Hindlimb muscle (tissue), 1 donor: ENCODE measurements around the gene TSNAX. TPM values are rescaled to one million over a fixed set of nuclear protein-coding genes. Genes with fewer than 3 reads are reported as not detected.
"Not testable (repeated sequence)": the region's sequence is repeated elsewhere in the genome, so short reads cannot be mapped to it uniquely, and the experiment has no call there.

ENCODE experiments used
- DNase-seq: peaks from one replicate; pipeline ENCODE4 v3.0.0-alpha.2; 2013
- polyA plus RNA-seq: library from polyadenylated mRNA; unstranded; fragments of 120-200 nt; gene quantifications from one replicate; pipeline ENCODE4 v1.2.1, GENCODE V29; 2013; ENCODE audit not compliant: insufficient read length

TSNAX gene, protein sequence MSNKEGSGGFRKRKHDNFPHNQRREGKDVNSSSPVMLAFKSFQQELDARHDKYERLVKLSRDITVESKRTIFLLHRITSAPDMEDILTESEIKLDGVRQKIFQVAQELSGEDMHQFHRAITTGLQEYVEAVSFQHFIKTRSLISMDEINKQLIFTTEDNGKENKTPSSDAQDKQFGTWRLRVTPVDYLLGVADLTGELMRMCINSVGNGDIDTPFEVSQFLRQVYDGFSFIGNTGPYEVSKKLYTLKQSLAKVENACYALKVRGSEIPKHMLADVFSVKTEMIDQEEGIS
- polyA plus RNA-seq = 29.7 TPM

DNA sequence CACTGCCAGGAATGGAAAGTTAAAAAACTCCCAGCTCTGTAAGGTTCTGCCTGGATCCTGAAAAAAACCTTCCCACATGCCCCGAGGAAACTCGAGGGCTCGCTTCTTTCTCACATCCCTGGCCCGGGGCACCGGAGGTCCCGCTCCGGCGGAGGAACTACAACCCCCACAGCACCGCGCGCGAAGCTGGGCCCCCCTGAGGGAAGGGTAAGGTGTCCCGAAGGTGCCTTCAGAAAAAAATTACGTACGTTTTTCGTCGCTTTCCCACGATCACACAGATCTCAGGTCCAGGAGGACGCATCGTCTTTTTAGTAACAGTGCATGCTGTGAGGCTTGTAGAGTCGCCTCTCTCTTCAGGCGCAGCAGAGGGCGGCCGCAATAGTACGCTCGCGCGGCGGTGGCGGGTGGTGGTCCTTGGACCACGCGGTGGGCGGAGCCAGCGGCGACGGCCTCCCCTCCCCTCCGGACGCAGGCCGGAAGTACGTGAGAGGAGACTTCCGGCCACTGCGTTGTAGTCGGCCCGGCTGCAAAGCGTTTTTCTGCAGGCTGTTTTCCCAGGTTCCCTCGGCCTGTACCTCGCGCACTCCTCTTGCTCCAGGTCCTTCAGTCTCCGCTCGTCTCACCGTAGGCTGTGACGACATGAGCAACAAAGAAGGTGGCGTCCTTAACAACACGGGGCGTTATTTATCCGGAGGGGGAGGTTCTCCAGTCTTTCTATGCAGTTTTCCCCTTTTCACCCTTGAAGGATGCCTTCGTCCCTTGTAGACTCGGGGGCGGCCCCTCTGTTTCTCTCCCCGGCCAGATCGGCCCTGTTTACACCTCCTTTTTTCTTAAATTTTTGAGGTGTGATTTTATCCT, at the start of gene TSNAX:
Gene TSNAX, plus strand, starts transcription at position 498 of the 858 bp plus-strand sequence. Its CDS starts 142 bp downstream, at position 640.
- DNase-seq = peak; percentile 98

GRCh38 chr1:231478811-231479210, 49.7 kb upstream of the TSNAX start:
- no peak for DNase-seq

- DNase-seq = no peak
Observed at GRCh38 chr1:231480008-231480407, 48.5 kb upstream of the TSNAX start.

DNA sequence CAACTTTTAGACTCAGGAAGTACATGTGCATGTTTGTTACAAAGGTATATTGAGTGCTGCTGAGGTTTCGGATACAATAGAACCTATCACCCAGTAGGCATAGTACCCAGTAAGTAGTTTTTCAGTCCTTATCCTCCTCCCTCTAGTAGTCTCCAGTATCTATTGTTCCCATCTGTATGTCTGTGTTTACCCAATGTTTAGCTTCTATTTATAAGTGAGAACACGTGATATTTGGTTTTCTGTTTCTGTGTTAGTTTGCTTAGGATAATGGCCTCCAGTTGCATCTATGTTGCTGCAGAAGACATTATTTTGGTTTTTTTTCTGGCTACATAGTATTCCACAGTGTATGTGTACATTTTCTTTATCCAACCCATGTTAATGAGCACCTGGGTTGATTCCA, 47.2 kb upstream of the TSNAX start:
- no peak for DNase-seq

DNA sequence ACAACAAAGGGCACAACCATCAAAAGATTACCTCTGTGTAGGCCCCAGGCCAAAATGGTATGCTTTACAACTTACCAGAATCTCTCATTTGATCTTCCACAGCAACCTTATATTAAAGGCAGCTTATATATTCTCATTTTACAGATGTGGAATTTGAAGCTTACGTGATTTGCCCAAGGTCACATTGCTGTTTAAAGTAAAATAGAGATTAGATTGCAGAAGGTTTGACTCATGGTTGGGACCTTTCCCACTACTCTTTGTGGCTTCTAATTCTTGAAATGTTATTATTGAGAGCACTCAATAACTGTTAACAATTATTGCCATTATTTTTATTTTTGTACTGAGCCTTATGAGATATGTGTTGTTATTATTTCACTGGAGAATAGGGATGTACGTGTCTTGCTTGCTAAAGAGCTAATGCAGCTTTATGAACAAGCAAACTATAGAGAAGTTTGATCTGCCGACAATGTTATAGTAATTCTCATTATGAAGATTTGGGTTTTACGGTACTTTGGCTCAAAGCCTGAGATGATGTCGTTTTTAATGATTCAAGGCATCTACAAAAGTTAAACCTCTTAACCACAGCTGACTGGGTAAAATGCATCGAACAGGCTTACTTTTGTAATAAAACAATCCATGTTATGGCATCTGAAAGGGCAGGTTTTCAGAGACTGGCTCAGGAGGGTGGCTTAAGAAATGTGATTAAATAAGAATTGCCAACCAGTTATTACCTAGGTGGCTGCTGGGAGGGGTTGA, 43.3 kb upstream of the TSNAX start:
- DNase-seq = no peak

GRCh38 chr1:231487019-231487418, 41.5 kb upstream of the TSNAX start:
- no peak for DNase-seq

DNA sequence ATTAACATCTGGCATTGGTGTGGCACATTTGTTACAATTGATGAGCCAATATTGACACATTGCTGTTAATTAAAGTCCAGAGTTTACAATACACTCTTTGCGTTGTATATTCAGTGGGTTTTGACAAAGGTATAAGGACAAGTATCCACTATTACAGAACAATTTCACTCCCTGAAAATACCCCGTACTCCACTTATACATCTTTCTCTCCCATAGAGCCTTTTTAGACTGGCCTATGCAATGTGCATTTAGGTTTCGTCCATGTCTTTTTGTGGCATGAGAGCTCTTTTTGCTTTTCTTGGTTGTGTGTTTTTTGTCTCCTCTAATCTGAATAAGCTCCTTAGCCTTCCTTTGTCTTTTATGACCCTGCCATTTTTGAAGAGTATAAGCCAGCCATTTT, 40.6 kb upstream of the TSNAX start:
- DNase-seq = no peak

GRCh38 chr1:231493421-231494185, 34.9 kb upstream of the TSNAX start:
- DNase-seq = no peak

GRCh38 chr1:231494439-231495110, 33.9 kb upstream of the TSNAX start:
- no peak for DNase-seq

- DNase-seq = no peak
Observed at GRCh38 chr1:231497629-231498152, 30.8 kb upstream of the TSNAX start.

- DNase-seq = no peak
Observed at GRCh38 chr1:231499148-231499763, 29.2 kb upstream of the TSNAX start.

DNA sequence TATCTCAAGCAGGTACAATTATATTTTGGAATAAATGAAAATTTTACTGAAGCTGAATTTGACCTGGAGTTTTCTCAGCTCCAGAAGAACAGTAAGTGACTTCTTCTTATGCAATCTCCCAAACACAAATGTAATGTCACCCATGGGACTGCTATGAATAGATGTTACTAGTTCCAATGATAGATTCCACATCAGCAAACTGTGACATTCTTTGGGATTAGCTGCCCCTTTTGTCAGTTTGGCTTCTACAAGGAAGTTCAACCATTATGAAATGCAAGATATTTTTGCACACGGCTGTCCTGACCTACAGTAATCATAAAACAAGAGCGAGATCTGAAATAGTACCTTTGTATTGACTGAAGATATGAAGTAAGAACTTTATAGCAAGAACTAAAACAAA, 27.8 kb upstream of the TSNAX start:
- no peak for DNase-seq

DNA sequence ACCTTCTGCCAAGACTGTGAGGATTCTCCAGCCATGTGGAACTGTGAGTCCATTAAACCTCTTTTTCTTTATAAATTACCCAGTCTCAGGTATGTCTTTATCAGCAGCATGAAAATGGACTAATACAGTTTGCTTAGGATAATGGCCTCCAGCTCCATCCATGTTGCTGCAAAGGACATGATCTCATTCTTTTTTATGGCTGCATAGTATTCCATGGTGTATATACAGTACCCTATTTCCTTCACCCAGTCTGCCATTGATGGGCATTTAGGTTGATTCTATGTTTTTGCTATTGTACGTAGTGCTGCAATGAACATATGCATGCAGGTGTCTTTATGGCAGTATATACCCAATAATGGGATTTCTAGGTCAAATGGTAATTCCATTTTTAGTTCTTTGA, 25.3 kb upstream of the TSNAX start:
- not testable (repeated sequence) for DNase-seq

DNA sequence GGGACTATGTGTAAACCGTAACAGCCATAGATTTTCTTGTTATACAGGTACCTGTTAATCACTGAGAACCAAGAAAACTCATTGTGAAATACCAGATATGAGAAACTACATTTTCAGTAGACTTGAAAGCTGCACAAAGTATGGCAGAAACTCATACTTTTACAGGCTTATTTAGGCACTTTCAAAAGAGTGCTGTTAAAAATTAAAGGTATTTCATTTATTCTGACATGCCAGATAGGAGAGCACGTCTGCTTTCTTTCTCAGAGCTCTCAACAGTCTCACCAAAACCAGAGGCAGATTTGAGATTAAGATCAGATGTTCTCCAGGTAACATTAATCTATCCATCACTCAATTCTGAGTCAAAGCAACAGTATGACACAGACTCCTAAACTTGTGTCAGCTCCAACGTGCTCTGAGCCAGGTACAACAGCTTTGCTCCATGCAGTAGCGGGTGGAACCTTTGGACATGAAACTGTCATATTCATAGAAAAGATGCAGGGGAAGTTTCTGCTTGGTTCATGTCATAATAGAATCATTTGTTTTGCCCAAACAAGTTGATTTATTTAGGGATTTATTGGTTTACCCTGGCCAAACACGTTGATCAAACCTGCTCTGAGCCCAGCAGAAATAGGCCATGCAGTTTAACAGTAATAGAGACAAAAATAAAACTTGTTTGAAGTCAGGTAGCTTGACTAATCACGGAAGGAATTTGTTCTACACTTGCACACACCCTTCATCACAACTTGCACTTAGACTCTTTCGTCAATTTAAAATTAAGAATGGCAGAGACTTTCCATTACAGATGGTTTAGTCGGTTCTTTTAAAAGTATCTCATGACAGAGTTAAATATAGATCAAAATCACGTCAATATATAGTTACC, 20.8 kb upstream of the TSNAX start:
- no peak for DNase-seq

GRCh38 chr1:231508497-231508896, 20.0 kb upstream of the TSNAX start:
- DNase-seq = no peak

DNA sequence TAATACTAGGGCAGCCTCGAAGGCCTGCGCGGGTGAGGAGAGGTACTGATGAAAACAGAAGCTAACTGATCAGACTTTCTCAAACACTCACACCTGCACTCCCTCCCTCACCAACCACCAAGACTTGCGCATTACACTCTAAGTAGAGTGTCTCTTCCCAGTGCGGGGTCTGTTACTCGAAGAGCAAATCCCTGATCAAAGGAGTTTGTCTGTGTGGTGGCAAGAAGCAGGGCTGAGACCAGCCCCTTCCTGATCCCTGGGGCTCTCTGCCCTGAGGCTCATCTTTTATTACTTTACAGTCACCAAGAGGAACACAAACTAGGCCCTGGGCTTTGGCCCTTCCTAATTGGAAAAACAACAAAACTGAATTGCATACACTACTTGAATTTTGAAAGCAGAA, 19.5 kb upstream of the TSNAX start:
- DNase-seq = no peak

- no peak for DNase-seq
Observed at GRCh38 chr1:231512147-231512698, 16.2 kb upstream of the TSNAX start.

GRCh38 chr1:231515748-231516147, 12.7 kb upstream of the TSNAX start:
- no peak for DNase-seq

DNA sequence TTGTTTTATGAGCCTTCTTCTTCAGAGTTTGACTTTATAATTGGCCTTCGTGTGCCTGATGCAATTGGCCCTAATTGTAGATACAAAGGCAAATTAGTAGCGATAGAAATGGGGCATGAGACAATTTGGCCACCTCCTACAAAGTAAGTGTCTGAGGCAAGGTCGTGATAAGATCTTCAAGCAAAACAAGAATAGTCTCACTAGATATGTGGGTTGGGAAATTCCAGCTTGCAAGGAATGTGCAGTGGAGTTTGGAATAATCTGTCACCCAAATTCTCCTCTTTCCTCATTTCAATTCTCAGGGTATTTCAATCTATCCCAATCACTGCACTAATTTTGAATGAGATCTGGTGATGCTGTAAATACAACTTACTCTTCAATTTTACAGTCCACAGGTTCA, 11.4 kb upstream of the TSNAX start:
- no peak for DNase-seq
